Mammary epithelial cell (primary cell): ENCODE measurements around the gene PKIG.

Experiments used
- EZH2 ChIP-seq: IDR thresholded peaks from 2 replicates; pipeline ENCODE4 v1.6.1; 2012; ENCODE audit warnings: low read length, inconsistent platforms, borderline replicate concordance
- TF ChIP-seq, protein P1 (sequence below), 2 donors: IDR thresholded peaks in 1 of 2; conservative IDR thresholded peaks in 1 of 2; 2 replicates each; pipeline ENCODE4 v1.5.1; 2011 to 2012; ENCODE audit warnings: inconsistent platforms in 2 of 2, low read length in 2 of 2, mild to moderate bottlenecking in 2 of 2, control low read depth in 1 of 2, low read depth in 1 of 2; ENCODE audit not compliant: insufficient read depth in 1 of 2; ENCODE audit errors: extremely low read depth in 1 of 2

- no peak for TF ChIP-seq EZH2
- TF ChIP-seq, protein P1, sequence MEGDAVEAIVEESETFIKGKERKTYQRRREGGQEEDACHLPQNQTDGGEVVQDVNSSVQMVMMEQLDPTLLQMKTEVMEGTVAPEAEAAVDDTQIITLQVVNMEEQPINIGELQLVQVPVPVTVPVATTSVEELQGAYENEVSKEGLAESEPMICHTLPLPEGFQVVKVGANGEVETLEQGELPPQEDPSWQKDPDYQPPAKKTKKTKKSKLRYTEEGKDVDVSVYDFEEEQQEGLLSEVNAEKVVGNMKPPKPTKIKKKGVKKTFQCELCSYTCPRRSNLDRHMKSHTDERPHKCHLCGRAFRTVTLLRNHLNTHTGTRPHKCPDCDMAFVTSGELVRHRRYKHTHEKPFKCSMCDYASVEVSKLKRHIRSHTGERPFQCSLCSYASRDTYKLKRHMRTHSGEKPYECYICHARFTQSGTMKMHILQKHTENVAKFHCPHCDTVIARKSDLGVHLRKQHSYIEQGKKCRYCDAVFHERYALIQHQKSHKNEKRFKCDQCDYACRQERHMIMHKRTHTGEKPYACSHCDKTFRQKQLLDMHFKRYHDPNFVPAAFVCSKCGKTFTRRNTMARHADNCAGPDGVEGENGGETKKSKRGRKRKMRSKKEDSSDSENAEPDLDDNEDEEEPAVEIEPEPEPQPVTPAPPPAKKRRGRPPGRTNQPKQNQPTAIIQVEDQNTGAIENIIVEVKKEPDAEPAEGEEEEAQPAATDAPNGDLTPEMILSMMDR (conservative IDR thresholded peaks at IDR 0.05 in 1 of 2, IDR thresholded peaks at IDR 0.05 in 1 of 2; ENCODE audit: extremely low read depth in 1 of 2, insufficient read depth in 1 of 2, low read depth in 1 of 2, low read length in 2 of 2): no peak
Measured at GRCh38 chr20:44582311-44583025, at the start of gene PKIG.
